Naive B cell (primary cell): ENCODE results near the gene MEF2D. TPM values are rescaled to one million over a fixed set of nuclear protein-coding genes. Genes with fewer than 3 reads are reported as not detected.

Experiments
- ATAC-seq, 2 donors: fragments of 150-1000 bp; cut with Tn5 transposase; 2 replicates each; pipeline ENCODE4 v1.10.0; 2021; ENCODE audit warnings: low read depth in 2 of 2, mild to moderate bottlenecking in 2 of 2, moderate library complexity in 2 of 2
- DNase-seq: peaks from one replicate; pipeline ENCODE4 v3.0.0; 2022
- H3K27ac Mint-ChIP-seq, 6 donors: one replicate each; pipeline ENCODE4 v1.8.0; 2020 to 2022; ENCODE audit warnings: mild to moderate bottlenecking in 6 of 6, mixed read lengths in 6 of 6, moderate library complexity in 5 of 6, inconsistent platforms in 2 of 6
- H3K27me3 Mint-ChIP-seq, 3 donors: one replicate each; pipeline ENCODE4 v1.8.0; 2021 to 2022; ENCODE audit warnings: mixed read lengths in 3 of 3, mild to moderate bottlenecking in 1 of 3
- H3K36me3 Mint-ChIP-seq, 2 donors: one replicate each; pipeline ENCODE4 v1.8.0; 2020 to 2022; ENCODE audit warnings: mixed read lengths in 2 of 2, inconsistent platforms in 1 of 2, mild to moderate bottlenecking in 1 of 2
- H3K4me1 Mint-ChIP-seq, 3 donors: one replicate each; pipeline ENCODE4 v1.8.0; 2020 to 2022; ENCODE audit warnings: mixed read lengths in 3 of 3, inconsistent platforms in 1 of 3, mild to moderate bottlenecking in 1 of 3, moderate library complexity in 1 of 3
- H3K4me3 Mint-ChIP-seq, 8 donors: one replicate each; pipeline ENCODE4 v1.8.0; 2020 to 2022; ENCODE audit warnings: mild to moderate bottlenecking in 8 of 8, mixed read lengths in 8 of 8, moderate library complexity in 8 of 8, inconsistent platforms in 2 of 8
- H3K9me3 Mint-ChIP-seq, 7 donors: one replicate each; pipeline ENCODE4 v1.8.0; 2020 to 2022; ENCODE audit warnings: mixed read lengths in 7 of 7, mild to moderate bottlenecking in 5 of 7, inconsistent platforms in 2 of 7, moderate library complexity in 1 of 7
- polyA plus RNA-seq, 6 donors: library from polyadenylated mRNA; unstranded; fragments of 300-500 nt; fragmentation: Illumina TruSeq; gene quantifications; one replicate each; pipeline ENCODE4 v1.2.3, GENCODE V29; 2021; ENCODE audit warnings: low read depth in 6 of 6

Gene MEF2D
- polyA plus RNA-seq, 6 donors from 2014 or later, result 6.9 to 15.8 (median 9.1) TPM

DNA sequence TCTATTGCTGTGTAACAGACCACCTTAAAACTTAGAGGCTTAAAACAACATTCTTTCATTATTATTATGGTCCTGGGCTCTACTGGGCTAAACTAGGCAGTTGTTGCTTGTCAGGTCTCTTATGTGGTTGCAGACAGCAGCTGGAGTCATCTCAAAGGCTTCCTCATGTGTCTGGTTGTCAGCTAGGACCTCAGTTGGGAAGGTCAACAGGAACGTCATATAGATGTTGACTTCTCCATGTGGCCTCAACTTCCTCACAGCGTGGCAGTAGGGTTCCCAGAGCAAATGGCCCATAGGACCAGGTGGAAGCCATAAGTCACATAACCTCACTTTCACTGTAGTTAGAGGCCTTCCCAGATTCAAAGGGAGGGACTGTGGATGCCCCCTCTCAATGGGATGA, 15.4 kb upstream of the MEF2D start:
- DNase-seq (no peak), ATAC-seq (no peak)
- Mint-ChIP-seq H3K27ac (peak overlapping the region in 1 of 6 donors; percentile 18), H3K36me3 (no peaks in the 10 kb centered on the region), H3K4me1 (no peaks in the 10 kb centered on the region), H3K4me3 (peak overlapping the region in 1 of 8 donors; percentile 18), H3K27me3 (no peaks in the 10 kb centered on the region), H3K9me3 (no peaks in the 10 kb centered on the region)

DNA sequence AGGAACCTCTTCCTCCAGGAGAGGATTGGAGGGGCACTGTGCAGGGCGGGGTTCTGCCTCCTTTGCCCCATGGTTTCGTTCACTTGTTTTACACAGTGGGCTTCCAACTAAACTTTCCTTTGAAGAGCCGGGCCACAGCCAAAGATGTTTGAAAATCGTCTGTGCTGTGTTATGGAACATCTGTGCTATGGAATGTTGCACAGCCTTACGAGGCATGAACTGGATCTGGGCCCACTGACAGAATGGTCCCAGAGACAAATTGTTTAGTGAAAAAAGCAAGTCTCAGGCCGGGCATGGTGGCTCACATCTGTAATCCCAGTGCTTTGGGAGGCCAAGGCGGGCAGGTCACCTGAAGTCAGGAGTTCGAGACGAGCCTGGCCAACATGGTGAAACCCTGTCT, 12.6 kb upstream of the MEF2D start:
- ATAC-seq (no peak), DNase-seq (no peak)
- no peaks in the 10 kb centered on the region for H3K9me3 Mint-ChIP-seq
- no peaks in the 10 kb centered on the region for H3K36me3 Mint-ChIP-seq
- peaks cover 0 to 4% (median 3%) of the 10 kb centered on the region in 3 donors for H3K4me1 Mint-ChIP-seq
- no peak overlapping the region for H3K4me3 Mint-ChIP-seq
- H3K27ac Mint-ChIP-seq, result peak overlapping the region in 1 of 6 donors; percentile 80
- no peaks in the 10 kb centered on the region for H3K27me3 Mint-ChIP-seq

DNA sequence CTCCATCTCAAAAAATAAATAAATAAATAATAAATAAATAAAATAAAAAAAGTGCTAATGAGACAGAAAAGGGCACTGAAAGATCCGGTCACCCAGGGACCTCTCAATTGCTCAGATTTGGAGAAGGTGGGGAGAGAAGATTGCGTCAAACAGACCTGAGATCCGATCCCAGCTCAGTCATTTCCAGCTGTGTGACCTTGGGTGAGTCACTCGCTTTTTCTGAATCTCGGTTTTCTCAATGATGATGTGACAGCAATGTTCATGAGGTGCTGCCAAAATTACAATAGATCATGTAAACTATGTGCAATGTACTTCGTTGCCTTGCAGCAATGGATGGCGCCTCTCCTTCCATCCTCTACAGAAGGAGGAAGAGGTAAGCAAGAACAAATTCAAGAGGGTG, 11.1 kb upstream of the MEF2D start:
- ATAC-seq, result no peak
- H3K27ac Mint-ChIP-seq, result no peak overlapping the region
- no peaks in the 10 kb centered on the region for H3K27me3 Mint-ChIP-seq

DNA sequence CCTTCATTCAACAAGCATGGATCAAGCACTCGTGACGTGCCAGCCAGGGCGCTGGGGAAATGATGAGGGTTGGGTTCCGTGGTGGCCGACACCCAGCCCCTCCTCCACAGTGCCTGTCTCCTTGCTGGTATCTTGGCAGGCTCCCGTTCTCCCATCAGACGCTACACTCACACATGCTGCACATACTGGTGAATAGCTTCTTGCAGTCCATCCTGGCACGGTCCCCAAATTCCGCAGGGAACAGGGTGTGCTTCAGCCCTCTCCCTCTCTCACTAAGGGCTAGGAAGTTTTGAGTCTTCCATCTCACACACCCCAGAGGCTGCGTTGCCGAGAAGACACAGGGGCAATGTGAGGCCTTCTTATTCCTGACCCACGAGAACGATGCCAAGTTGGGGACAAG, 10.1 kb upstream of the MEF2D start:
- Mint-ChIP-seq H3K4me1 (peaks cover 2 to 14% (median 5%) of the 10 kb centered on the region in 3 donors), H3K36me3 (no peaks in the 10 kb centered on the region), H3K27ac (peak overlapping the region in 2 of 6 donors; percentile 81 to 99), H3K4me3 (peak overlapping the region in 1 of 8 donors; percentile 33), H3K27me3 (no peaks in the 10 kb centered on the region), H3K9me3 (no peaks in the 10 kb centered on the region)
- DNase-seq, result no peak
- ATAC-seq, result no peak

More for the DNA sequence above, 11.1 kb upstream of the MEF2D start:
- Mint-ChIP-seq H3K36me3 (no peaks in the 10 kb centered on the region), H3K4me3 (no peak overlapping the region), H3K9me3 (no peaks in the 10 kb centered on the region), H3K4me1 (peaks cover 0 to 9% (median 4%) of the 10 kb centered on the region in 3 donors)
- no peak for DNase-seq

DNA sequence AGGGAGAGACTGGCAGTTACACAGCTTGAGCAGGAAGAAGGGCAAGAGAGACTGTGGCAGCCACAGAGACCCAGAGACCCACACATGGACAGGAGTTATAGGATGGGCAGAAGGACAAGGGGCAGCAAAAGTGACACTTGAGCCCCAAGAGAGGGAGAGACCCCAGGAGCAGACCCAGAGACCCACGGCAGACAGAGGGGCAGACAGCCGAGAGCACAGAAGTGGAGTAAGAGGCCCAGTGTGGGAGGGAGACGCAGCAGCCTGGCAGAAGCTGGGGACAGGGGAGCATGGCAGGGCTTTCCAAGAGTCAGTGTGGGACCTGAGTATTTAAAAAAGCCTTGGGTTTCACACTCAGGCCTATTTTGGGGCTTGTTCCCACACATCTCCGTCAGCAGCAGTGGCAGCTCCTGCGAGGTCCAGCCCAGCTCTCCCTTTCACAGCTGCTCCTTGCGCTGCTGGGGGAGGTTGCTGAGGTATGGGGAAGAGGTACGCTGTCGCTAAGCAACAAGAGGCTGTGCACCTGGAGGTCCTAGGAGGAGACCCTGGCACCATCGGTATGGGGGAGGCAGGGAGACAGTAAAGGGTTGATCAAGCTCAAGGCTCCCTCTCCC, 9.0 kb upstream of the MEF2D start:
- H3K4me1 Mint-ChIP-seq, result peaks cover 11 to 25% (median 13%) of the 10 kb centered on the region in 3 donors
- peak overlapping the region in 4 of 6 donors; percentile 17 to 99 (median 76) for H3K27ac Mint-ChIP-seq
- H3K36me3 Mint-ChIP-seq, result no peaks in the 10 kb centered on the region
- H3K9me3 Mint-ChIP-seq, result no peaks in the 10 kb centered on the region
- no peak for ATAC-seq
- DNase-seq, result no peak
- H3K27me3 Mint-ChIP-seq, result no peaks in the 10 kb centered on the region
- H3K4me3 Mint-ChIP-seq, result no peak overlapping the region

DNA sequence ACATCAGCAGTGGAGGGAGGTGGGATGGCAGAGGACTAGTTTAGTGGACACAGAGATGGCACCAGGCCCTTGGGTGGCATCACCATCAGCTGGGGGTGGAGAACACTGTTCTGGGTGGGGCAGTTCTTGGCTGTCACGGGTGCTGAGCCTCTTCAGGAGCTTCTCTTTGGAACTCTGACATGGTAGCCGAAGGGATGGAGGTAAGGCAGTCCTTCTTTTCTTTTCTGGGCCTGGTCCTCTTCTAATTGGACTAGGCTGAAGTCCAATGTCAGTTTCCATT, 8.3 kb upstream of the MEF2D start:
- Mint-ChIP-seq H3K9me3 (no peaks in the 10 kb centered on the region), H3K27me3 (no peaks in the 10 kb centered on the region), H3K4me3 (no peak overlapping the region), H3K4me1 (peaks cover 18 to 32% (median 20%) of the 10 kb centered on the region in 3 donors), H3K36me3 (no peaks in the 10 kb centered on the region), H3K27ac (peak overlapping the region in 4 of 6 donors; percentile 16 to 99 (median 92))
- DNase-seq (no peak), ATAC-seq (no peak)

DNA sequence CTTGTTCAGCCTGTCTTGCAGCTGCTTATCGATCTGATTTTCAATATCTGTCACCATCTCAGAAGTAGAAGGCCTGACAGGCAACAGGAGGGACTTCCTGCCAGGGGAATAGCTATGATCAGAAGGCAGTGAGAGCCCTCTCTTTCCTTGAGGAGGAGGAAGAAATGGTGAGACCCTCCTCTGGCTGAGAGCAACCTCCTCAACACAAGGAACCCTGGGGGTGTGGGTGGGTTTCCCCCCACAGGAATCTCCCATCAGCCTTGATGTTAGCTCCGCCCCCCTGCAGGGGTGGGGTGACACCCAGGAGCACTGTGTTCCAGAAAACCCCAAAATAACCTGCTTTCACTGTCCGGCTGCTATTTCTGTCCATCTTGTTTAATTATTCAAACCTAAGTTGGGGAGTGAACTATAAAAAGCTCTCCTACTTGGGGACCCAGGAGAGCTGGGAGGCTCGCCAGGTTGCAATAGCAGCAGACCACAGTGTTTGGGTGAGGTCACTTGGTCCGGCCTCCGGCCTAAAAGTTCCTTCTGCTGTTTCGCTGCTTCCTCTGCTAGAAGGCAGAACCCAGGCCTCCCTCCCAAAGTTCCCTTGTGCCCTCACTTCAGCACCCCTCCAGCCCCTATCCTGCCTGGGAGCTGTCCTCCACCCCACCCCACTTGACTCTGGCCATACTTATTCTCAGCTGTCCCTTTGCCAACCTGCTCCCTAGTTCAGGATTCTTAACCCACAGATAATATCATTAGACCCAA, 7.8 kb upstream of the MEF2D start:
- no peaks in the 10 kb centered on the region for H3K27me3 Mint-ChIP-seq
- peak overlapping the region in 5 of 6 donors; percentile 72 to 99 (median 91) for H3K27ac Mint-ChIP-seq
- no peaks in the 10 kb centered on the region for H3K9me3 Mint-ChIP-seq
- peaks cover 23 to 37% (median 24%) of the 10 kb centered on the region in 3 donors for H3K4me1 Mint-ChIP-seq
- ATAC-seq (no peak), DNase-seq (no peak)
- H3K4me3 Mint-ChIP-seq, result peak overlapping the region in 1 of 8 donors; percentile 30
- no peaks in the 10 kb centered on the region for H3K36me3 Mint-ChIP-seq

DNA sequence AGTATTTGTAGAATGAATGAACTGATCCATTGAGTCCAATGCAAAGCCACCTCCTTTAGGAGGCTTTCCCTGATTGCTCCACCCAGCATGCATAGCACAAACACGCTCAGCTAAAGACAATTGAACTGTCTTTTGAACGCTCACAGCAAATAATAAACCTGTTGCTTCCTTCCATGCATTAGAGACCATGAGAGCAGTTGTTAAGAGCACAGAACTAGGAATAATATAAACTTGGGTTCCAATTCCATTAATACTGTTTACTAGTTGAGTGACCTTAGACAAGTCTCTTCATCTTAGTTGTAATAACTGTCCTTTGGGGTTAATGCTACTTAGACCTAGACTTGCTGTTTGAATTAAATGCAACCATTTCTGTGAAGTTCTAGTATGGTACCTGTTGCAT, 5.9 kb upstream of the MEF2D start:
- H3K4me3 Mint-ChIP-seq, result peak overlapping the region in 2 of 8 donors; percentile 79 to 90
- H3K36me3 Mint-ChIP-seq, result no peaks in the 10 kb centered on the region
- no peak for ATAC-seq
- peak overlapping the region; percentile 94 to 100 (median 100) for H3K27ac Mint-ChIP-seq
- no peaks in the 10 kb centered on the region for H3K9me3 Mint-ChIP-seq
- H3K4me1 Mint-ChIP-seq, result peaks cover 33 to 56% (median 36%) of the 10 kb centered on the region in 3 donors
- no peak for DNase-seq
- H3K27me3 Mint-ChIP-seq, result no peaks in the 10 kb centered on the region

DNA sequence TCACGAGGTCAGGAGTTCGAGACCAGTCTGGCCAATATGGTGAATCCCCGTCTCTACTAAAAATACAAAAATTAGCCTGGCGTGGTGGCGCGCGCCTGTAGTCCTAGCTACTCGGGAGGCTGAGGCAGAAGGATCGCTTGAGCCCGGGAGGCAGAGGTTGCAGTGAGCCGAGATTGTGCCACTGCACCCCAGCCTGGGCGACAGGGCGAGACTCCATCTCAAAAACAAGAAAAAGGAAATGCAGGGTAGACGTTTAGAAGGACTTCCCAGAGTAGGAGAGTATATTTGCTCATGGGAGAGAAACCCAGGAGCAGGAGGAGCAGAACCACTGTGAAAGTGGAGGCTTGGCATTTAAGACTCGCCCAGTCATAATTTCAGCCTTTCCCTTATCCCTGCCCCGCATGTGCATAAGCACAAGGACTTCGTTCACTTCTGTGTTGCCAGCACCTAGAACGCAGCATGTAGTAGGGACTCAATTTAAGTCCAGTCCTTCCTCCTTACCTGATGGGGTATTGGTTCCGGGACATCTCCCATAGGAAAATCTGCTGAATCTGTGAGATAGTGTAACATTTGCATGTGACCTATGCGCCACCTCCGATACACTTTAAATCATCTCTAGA, 5.2 kb upstream of the MEF2D start:
- ATAC-seq (no peak), DNase-seq (no peak)
- H3K27me3 Mint-ChIP-seq, result no peaks in the 10 kb centered on the region
- peaks cover 33 to 58% (median 36%) of the 10 kb centered on the region in 3 donors for H3K4me1 Mint-ChIP-seq
- H3K4me3 Mint-ChIP-seq, result peak overlapping the region; percentile 72 to 90 (median 83)
- no peaks in the 10 kb centered on the region for H3K36me3 Mint-ChIP-seq
- H3K27ac Mint-ChIP-seq, result peak overlapping the region; percentile 99 to 100 (median 100)
- no peaks in the 10 kb centered on the region for H3K9me3 Mint-ChIP-seq

DNA sequence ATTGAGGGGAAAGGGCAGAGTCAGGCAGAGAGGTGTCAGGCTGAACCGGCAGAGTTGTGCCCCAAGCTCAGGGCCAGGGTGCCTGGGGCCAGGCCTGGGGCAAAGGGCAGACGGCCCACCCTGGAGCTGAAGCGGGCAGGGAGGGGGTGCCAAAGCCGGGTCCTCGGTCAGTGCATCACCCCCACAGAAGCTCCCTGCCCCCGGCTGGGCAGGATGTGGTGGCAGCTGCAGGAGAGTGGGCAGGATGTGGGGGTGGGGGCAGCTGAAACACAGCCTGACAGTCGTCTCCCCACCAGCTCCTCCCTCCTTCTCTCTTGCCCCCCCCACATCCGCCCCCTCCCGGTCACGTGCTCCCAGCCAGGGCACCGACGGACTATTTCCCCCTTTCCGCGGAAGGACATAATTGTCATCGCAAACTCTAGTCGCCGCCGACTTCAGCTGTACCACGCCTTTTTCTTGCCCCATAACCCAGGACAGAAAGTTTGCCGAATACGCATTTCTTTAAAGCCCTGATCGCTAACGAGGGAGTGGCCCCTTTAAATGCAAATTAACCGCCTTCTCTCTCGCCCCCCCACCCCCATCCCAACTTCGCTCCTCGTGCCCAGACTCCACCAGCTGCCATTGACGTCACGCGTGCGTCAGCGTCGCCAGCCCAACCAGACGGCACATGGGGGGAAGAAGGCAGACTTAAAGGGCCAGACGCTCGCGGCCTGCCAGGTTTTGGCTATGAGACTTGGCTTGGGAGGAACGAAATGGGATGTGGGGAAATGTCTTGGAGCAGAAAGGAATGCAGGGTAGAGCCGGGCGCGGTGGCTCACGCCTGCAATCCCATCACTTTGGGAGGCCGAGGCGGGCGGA, 4.5 kb upstream of the MEF2D start:
- ATAC-seq (peak; percentile 41 to 45), DNase-seq (peak; percentile 96)
- Mint-ChIP-seq H3K9me3 (no peaks in the 10 kb centered on the region), H3K36me3 (no peaks in the 10 kb centered on the region), H3K4me1 (peaks cover 33 to 58% (median 36%) of the 10 kb centered on the region in 3 donors), H3K27me3 (no peaks in the 10 kb centered on the region), H3K4me3 (peak overlapping the region; percentile 72 to 90 (median 83)), H3K27ac (peak overlapping the region; percentile 99 to 100 (median 100))

DNA sequence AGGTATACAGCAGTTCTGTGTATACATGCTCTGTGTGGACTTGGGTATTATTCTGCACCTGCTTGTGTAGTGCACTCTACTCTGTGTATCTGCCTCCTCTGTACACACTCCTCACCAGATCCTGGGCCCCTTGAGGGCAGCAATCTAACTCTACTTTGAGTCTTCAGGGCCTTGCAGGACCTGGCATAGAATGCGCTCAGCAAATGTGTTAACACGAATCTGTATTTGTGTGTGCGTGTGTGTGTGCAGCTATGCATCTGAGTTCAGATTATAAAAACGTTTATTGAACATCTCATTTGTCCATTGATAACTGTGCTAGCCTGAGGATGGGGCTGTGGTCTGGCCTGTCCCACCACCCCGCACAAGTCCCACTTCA, 3.9 kb upstream of the MEF2D start:
- no peaks in the 10 kb centered on the region for H3K36me3 Mint-ChIP-seq
- peak overlapping the region; percentile 99 to 100 (median 100) for H3K27ac Mint-ChIP-seq
- DNase-seq (no peak), ATAC-seq (no peak)
- no peaks in the 10 kb centered on the region for H3K27me3 Mint-ChIP-seq
- H3K4me3 Mint-ChIP-seq, result peak overlapping the region; percentile 72 to 90 (median 83)
- H3K9me3 Mint-ChIP-seq, result no peaks in the 10 kb centered on the region
- H3K4me1 Mint-ChIP-seq, result peaks cover 35 to 58% (median 36%) of the 10 kb centered on the region in 3 donors

DNA sequence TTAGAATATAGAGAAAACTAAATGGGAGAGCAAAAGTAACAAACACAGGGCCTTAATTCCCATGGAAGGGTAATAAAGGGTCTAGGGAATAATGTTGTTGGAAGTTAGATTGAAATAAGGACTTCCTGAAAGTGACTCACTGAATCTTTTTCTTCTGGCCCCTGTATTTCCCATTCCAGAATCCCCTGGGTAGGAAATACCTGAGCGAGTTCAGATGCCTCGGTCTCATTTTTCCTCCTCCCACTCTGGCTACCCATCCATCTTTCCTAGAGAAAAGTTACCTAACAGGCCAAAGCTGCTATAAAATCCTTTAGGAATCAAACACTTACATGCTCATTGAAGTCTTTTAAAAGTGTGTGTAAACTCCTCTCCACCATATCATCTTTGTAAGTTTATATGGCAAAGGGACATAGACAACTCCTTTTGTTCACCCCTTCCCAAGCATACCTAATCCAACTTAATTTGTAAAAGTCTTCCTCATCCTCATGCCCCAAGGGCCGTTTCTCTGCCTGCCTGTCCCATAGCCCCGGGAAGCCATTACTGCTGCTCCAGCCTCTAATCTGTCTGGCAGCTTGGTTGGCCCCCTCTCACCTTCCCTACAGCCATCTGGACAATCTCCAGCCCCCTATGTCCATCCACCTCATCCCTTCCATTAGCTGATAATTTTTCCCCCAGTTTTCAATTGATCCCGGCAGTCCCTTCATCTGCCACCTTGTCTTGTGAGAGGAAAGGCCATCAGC, 3.3 kb upstream of the MEF2D start:
- DNase-seq (no peak), ATAC-seq (no peak)
- H3K9me3 Mint-ChIP-seq, result no peaks in the 10 kb centered on the region
- H3K27ac Mint-ChIP-seq, result peak overlapping the region; percentile 99 to 100 (median 100)
- no peaks in the 10 kb centered on the region for H3K36me3 Mint-ChIP-seq
- H3K27me3 Mint-ChIP-seq, result no peaks in the 10 kb centered on the region
- peak overlapping the region; percentile 13 to 90 (median 84) for H3K4me3 Mint-ChIP-seq
- H3K4me1 Mint-ChIP-seq, result peaks cover 37 to 62% (median 41%) of the 10 kb centered on the region in 3 donors
